Measurements from ENCODE around the gene PPP1R37. TPM values are rescaled to one million over a fixed set of nuclear protein-coding genes. Genes with fewer than 3 reads are reported as not detected.

Gene PPP1R37
- total and polyA plus RNA-seq, 2 of the 13 experiments (the other 11 are each of a cell fraction or from before 2014, with no cell fraction given): 9.0 to 14.3 TPM

DNA sequence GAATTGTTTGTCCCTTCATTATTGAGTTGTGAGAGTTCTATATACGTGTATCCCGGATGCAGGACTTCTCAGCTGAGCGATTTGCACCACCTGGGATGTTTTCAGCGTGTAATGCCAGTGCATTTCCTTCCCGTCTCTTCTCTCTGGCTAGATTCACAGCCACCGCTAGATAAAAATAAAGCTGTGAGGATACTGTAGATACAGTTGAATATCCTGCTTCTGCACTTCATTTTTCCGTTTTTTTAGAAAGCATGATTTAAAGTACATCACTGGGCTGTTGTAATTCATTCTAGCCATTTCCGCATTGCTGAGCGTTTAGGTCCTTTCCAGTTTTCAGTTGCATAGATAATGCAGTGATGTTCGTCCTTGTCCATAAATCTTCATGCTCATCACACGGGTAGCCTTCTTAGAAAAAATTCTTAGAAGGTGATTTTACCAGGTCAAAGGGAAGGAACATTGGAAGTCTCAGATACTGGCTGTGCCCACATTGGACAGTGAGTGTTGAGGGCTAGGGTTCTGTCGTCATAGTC lies 14.7 kb downstream of the PPP1R37 start (continued):
- TF ChIP-seq TSC22D2 (CRISPR knock-in tag; IDR thresholded peaks at IDR 0.05; ENCODE audit: borderline replicate concordance) (no peak), ZNF383 (CRISPR knock-in tag; IDR thresholded peaks at IDR 0.05; ENCODE audit: borderline replicate concordance) (no peak), ATF6 (CRISPR knock-in tag; conservative IDR thresholded peaks at IDR 0.05) (no peak)

DNA sequence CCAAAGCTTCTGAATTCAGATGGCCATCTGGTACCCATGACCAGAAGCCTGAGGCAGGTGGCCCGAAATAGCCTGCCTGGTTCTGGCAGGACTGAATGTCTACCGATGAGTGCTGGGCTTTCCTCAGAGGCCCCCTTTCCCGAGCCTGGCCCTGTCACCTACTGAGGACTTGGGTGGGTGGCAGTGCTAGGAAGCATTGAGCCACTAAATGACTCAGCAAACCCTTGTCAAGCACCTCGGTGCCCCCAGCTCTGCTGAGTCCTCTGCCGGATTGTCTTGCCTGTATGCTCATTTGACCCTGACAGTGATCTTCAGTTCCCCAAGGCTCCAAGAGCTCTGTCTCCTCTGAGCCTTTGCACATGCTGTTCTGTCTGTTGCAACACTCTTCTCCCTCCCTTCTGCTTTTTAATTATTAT lies 17.9 kb downstream of the PPP1R37 start:
- Histone ChIP-seq H3K4me1 (ENCODE audit: insufficient read depth, low read length) (peaks cover 26% of the 10 kb centered on the region), H3K9me3 (ENCODE audit: low read length) (no peaks in the 10 kb centered on the region), H3K36me3 (replicated peaks in 1 of 2; ENCODE audit: control insufficient read depth in 1 of 2, insufficient read depth in 2 of 2, low read length in 2 of 2) (peaks cover 0 to 11% of the 10 kb centered on the region in 2 experiments; a peak in 1 of 5 replicates), H3K27me3 (ENCODE audit: control insufficient read depth in 1 of 2, insufficient read depth in 2 of 2, low read length in 2 of 2) (no peaks in the 10 kb centered on the region), H3K27ac (ENCODE audit: extremely low read length, insufficient read depth, low read length) (no peak overlapping the region), H3K4me3 (replicated peaks in 1 of 3; ENCODE audit: insufficient read depth in 1 of 3, low read depth in 2 of 3, low read length in 3 of 3) (no peak overlapping the region), H2AFZ (ENCODE audit: low read length) (no peak overlapping the region), H3K9ac (ENCODE audit: insufficient read depth, low read depth, low read length) (no peak overlapping the region), H4K20me1 (ENCODE audit: insufficient read depth, low read length) (peaks cover 16% of the 10 kb centered on the region), H3K4me2 (ENCODE audit: low read depth, low read length) (no peak overlapping the region), H3K79me2 (ENCODE audit: insufficient read depth, low read length) (peaks cover 88% of the 10 kb centered on the region)
- ChIA-PET POLR2A (no interaction called here), CTCF (ENCODE audit: low intra/inter-chr PET ratio, low total read pairs) (no interaction called here)
- no peak for ATAC-seq
- FAIRE-seq: no peak
- 100% methylated on average over 1 of the region's 5 CpGs for WGBS (ENCODE audit: low lambda C conversion rate)
- DNase-seq (ENCODE audit: low spot score): no peak
- intact Hi-C loops (cut with micrococcal nuclease; ENCODE audit: unreplicated experiment) (no loop called here), in situ Hi-C loops (cut with HindIII; ENCODE audit: extremely low pct_ligation_motif_present, low pct_unique_long_range_greater_than_20kb) (no loop called here)
- BruUV-seq (replicated peaks): no TSS peak
- TF ChIP-seq ZBTB7B (CRISPR knock-in tag; IDR thresholded peaks at IDR 0.05): no peak
- TF ChIP-seq SP1 (IDR thresholded peaks at IDR 0.05): no peak
- TF ChIP-seq SP1 (CRISPR knock-in tag; IDR thresholded peaks at IDR 0.05): no peak
- no peak for TF ChIP-seq NFYB (CRISPR knock-in tag; IDR thresholded peaks at IDR 0.05)
- no peak for TF ChIP-seq HBP1 (CRISPR knock-in tag; IDR thresholded peaks at IDR 0.05; ENCODE audit: low read depth)
- TF ChIP-seq FOXP1 (IDR thresholded peaks at IDR 0.05): no peak
- no peak for TF ChIP-seq FOXP1 (CRISPR knock-in tag; IDR thresholded peaks at IDR 0.05)
- no peak for TF ChIP-seq GTF3A (CRISPR knock-in tag; conservative IDR thresholded peaks at IDR 0.05)
- no peak for TF ChIP-seq ZNF207 (IDR thresholded peaks at IDR 0.05; ENCODE audit: borderline replicate concordance)
- TF ChIP-seq, protein P1, sequence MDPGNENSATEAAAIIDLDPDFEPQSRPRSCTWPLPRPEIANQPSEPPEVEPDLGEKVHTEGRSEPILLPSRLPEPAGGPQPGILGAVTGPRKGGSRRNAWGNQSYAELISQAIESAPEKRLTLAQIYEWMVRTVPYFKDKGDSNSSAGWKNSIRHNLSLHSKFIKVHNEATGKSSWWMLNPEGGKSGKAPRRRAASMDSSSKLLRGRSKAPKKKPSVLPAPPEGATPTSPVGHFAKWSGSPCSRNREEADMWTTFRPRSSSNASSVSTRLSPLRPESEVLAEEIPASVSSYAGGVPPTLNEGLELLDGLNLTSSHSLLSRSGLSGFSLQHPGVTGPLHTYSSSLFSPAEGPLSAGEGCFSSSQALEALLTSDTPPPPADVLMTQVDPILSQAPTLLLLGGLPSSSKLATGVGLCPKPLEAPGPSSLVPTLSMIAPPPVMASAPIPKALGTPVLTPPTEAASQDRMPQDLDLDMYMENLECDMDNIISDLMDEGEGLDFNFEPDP (CRISPR knock-in tag; conservative IDR thresholded peaks at IDR 0.05): no peak
- no peak for TF ChIP-seq LCORL (IDR thresholded peaks at IDR 0.05)
- no peak for TF ChIP-seq LCORL (CRISPR knock-in tag; IDR thresholded peaks at IDR 0.05)
- TF ChIP-seq, protein P2, sequence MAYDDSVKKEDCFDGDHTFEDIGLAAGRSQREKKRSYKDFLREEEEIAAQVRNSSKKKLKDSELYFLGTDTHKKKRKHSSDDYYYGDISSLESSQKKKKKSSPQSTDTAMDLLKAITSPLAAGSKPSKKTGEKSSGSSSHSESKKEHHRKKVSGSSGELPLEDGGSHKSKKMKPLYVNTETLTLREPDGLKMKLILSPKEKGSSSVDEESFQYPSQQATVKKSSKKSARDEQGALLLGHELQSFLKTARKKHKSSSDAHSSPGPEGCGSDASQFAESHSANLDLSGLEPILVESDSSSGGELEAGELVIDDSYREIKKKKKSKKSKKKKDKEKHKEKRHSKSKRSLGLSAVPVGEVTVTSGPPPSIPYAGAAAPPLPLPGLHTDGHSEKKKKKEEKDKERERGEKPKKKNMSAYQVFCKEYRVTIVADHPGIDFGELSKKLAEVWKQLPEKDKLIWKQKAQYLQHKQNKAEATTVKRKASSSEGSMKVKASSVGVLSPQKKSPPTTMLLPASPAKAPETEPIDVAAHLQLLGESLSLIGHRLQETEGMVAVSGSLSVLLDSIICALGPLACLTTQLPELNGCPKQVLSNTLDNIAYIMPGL (CRISPR knock-in tag; IDR thresholded peaks at IDR 0.05; ENCODE audit: borderline replicate concordance in 1 of 2, low read depth in 1 of 2): no peak
- TF ChIP-seq ZBTB7A (CRISPR knock-in tag; IDR thresholded peaks at IDR 0.05): no peak
- TF ChIP-seq REPIN1 (CRISPR knock-in tag; IDR thresholded peaks at IDR 0.05; ENCODE audit: borderline replicate concordance, low read depth): no peak
- no peak for TF ChIP-seq ZSCAN30 (CRISPR knock-in tag; IDR thresholded peaks at IDR 0.05)
- TF ChIP-seq XBP1 (CRISPR knock-in tag; IDR thresholded peaks at IDR 0.05): no peak

Data from HepG2 (cell line).